Measurements from ENCODE around the gene VPS13D. TPM values are rescaled to one million over a fixed set of nuclear protein-coding genes. Genes with fewer than 3 reads are reported as not detected.

The VPS13D gene
- total and polyA plus RNA-seq, 4 donors = 10.2 to 68.3 (median 12.6) TPM

GRCh38 chr1:12467570-12468286 lies 237.9 kb downstream of the VPS13D start (continued):
- TF ChIP-seq, protein P1, sequence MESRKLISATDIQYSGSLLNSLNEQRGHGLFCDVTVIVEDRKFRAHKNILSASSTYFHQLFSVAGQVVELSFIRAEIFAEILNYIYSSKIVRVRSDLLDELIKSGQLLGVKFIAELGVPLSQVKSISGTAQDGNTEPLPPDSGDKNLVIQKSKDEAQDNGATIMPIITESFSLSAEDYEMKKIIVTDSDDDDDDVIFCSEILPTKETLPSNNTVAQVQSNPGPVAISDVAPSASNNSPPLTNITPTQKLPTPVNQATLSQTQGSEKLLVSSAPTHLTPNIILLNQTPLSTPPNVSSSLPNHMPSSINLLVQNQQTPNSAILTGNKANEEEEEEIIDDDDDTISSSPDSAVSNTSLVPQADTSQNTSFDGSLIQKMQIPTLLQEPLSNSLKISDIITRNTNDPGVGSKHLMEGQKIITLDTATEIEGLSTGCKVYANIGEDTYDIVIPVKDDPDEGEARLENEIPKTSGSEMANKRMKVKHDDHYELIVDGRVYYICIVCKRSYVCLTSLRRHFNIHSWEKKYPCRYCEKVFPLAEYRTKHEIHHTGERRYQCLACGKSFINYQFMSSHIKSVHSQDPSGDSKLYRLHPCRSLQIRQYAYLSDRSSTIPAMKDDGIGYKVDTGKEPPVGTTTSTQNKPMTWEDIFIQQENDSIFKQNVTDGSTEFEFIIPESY (IDR thresholded peaks at IDR 0.05) = no peak
- TF ChIP-seq NR2F2 (IDR thresholded peaks at IDR 0.05) (no peak), RAD21 (IDR thresholded peaks at IDR 0.05) (no peak), HNF4G (IDR thresholded peaks at IDR 0.05) (no peak), GABPA (IDR thresholded peaks at IDR 0.05 in 1 of 2, conservative IDR thresholded peaks at IDR 0.05 in 1 of 2) (no peak), YY1 (IDR thresholded peaks at IDR 0.05) (no peak), HNF4A (conservative IDR thresholded peaks at IDR 0.05) (no peak), ATF3 (IDR thresholded peaks at IDR 0.05) (no peak), EGR1 (IDR thresholded peaks at IDR 0.05; ENCODE audit: low read depth in 2 of 2) (no peak), TAF1 (conservative IDR thresholded peaks at IDR 0.05) (no peak)

- H3K4me3 ChIP-seq (ENCODE audit: low read depth in 1 of 3, low read length in 3 of 3) = no peak overlapping the region
- no peak overlapping the region for H3K9ac ChIP-seq (ENCODE audit: low read depth in 1 of 2, low read length in 2 of 2)
- no peak for DNase-seq (ENCODE audit: low spot score)
- TF ChIP-seq FOXA1 (IDR thresholded peaks at IDR 0.05) (no peak), RXRA (IDR thresholded peaks at IDR 0.05) (no peak), HNF4A (conservative IDR thresholded peaks at IDR 0.05) (no peak), EGR1 (IDR thresholded peaks at IDR 0.05; ENCODE audit: low read depth in 2 of 2) (no peak), FOXA2 (IDR thresholded peaks at IDR 0.05) (no peak), YY1 (IDR thresholded peaks at IDR 0.05) (no peak), TAF1 (conservative IDR thresholded peaks at IDR 0.05) (no peak), JUND (IDR thresholded peaks at IDR 0.05) (no peak), MAX (IDR thresholded peaks at IDR 0.05) (no peak), RAD21 (IDR thresholded peaks at IDR 0.05) (no peak), ATF3 (IDR thresholded peaks at IDR 0.05) (no peak), NR2F2 (IDR thresholded peaks at IDR 0.05) (no peak), REST (IDR thresholded peaks at IDR 0.05) (no peak), GABPA (IDR thresholded peaks at IDR 0.05 in 1 of 2, conservative IDR thresholded peaks at IDR 0.05 in 1 of 2) (no peak)
- TF ChIP-seq, protein P1 (IDR thresholded peaks at IDR 0.05) = no peak
- TF ChIP-seq, protein P2, sequence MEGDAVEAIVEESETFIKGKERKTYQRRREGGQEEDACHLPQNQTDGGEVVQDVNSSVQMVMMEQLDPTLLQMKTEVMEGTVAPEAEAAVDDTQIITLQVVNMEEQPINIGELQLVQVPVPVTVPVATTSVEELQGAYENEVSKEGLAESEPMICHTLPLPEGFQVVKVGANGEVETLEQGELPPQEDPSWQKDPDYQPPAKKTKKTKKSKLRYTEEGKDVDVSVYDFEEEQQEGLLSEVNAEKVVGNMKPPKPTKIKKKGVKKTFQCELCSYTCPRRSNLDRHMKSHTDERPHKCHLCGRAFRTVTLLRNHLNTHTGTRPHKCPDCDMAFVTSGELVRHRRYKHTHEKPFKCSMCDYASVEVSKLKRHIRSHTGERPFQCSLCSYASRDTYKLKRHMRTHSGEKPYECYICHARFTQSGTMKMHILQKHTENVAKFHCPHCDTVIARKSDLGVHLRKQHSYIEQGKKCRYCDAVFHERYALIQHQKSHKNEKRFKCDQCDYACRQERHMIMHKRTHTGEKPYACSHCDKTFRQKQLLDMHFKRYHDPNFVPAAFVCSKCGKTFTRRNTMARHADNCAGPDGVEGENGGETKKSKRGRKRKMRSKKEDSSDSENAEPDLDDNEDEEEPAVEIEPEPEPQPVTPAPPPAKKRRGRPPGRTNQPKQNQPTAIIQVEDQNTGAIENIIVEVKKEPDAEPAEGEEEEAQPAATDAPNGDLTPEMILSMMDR (IDR thresholded peaks at IDR 0.05; ENCODE audit: low read depth, low read length, missing input control) = no peak
- WGBS = 94% methylated on average over 2 of the region's 2 CpGs
- no peaks in the 10 kb centered on the region for H3K9me3 ChIP-seq (ENCODE audit: control insufficient read depth in 4 of 4, low read length in 3 of 4)
- H3K27me3 ChIP-seq (ENCODE audit: control insufficient read depth in 4 of 4, insufficient read depth in 4 of 4, low read length in 3 of 4) = no peaks in the 10 kb centered on the region
- H3K36me3 ChIP-seq (ENCODE audit: control insufficient read depth in 4 of 4, insufficient read depth in 3 of 4, low read depth in 1 of 4, low read length in 3 of 4) = peaks cover 0 to 4% (median 0%) of the 10 kb centered on the region in 4 donors
- peaks cover 4 to 12% (median 7%) of the 10 kb centered on the region in 4 donors for H3K4me1 ChIP-seq (ENCODE audit: control insufficient read depth in 4 of 4, insufficient read depth in 4 of 4, low read length in 3 of 4)
- no peak overlapping the region for H3K27ac ChIP-seq (ENCODE audit: low read depth in 1 of 2, low read length in 2 of 2)
Observed at GRCh38 chr1:12468323-12468722, 238.5 kb downstream of the VPS13D start.

Measured in liver (tissue), 9 donors.